Measurements from ENCODE around the gene NISCH.

NISCH gene

DNA sequence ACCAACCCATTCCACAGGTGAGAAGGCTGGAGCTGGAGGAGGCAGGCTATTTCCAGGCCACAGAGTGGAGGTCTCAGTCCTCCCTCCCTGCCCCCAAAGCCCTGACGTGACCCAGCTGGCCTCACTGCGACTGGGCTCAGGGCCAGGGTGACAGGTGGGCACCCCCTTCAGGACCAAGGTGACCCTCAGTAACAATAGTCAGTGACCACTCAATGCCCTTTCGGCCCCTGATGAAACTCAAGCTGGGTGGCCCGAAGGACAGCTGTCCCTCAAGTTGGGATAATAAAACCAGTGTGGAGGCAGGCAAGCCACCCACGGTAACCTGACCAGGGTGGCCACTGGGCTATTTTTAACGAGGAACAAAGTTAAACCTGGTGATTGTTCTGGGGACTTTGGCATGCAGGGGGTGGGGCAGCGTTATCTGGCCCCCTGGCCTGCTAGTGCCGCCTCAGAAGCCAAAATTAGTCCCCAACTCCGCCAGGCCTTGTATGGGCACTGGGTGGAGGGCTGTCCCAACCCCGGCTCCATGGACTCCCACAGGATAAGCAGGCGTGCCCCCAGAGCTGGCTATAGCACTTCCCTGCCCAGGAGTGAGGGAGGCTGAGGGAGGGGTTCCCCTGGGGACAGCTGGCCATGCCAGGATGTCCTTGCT is 2.7 kb upstream of the NISCH start:
- H3K9me3 ChIP-seq (ENCODE audit: insufficient read depth, low read depth, low read length) = no peaks in the 10 kb centered on the region
- H3K4me3 ChIP-seq (ENCODE audit: low read length) = no peak overlapping the region
- H3K36me3 ChIP-seq (ENCODE audit: insufficient read depth, low read length) = peaks cover 6% of the 10 kb centered on the region
- 75% methylated on average over 11 of the region's 11 CpGs for WGBS
- H3K4me1 ChIP-seq (ENCODE audit: insufficient read depth, low read length) = peaks cover 26% of the 10 kb centered on the region
- H3K27me3 ChIP-seq (ENCODE audit: insufficient read depth, low read length) = no peaks in the 10 kb centered on the region
- H3K27ac ChIP-seq (ENCODE audit: low read depth, low read length) = no peak overlapping the region; the same call in 1 of the 2 replicates
- H3K9ac ChIP-seq (ENCODE audit: low read depth, low read length) = no peak overlapping the region

DNA sequence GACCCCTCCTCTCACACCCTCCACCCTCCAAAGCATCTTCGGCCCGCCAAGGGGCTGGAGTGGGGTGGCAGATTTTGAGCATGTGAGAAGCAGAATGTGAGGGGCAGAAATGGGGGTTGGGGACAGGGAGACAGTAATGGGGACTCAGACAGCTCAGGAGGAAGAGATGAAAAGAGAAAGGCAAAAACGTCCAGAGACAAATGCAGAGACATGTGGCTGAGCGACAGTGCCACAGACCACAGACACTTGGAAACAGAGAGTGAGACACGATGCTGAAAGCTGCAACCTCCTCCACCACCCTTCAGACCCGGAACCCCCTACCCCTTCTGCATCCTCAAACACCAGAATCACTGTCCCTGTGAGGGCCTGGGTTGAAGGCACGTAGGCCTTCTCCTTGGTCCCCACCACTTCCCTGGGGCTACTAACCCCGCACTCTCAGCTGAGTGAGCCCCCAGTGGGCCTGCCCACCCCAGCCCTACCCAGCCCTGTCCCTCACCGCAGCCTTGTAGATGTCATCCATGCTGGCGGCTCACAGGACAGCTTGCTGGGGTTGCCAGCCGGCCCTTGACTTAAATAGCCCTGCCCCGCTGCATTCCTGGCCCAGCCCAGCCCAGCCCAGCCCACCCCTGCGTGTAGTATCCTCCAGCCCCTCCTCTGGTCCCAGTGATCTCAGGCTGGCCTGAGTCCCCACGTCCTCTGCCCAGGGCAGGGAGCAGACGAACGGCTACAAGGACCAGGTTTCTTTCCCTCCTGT is 1.7 kb upstream of the NISCH start, which contains the start of gene TNNC1:
Gene TNNC1, minus strand, starts transcription at position 546 of the 754 bp plus-strand sequence. Its CDS starts 26 bp downstream, at position 520.
- Histone ChIP-seq H3K9ac (ENCODE audit: low read depth, low read length) (no peak within 1 kb of the TSS), H3K9me3 (ENCODE audit: insufficient read depth, low read depth, low read length) (no peaks in the 10 kb centered on the region), H3K36me3 (ENCODE audit: insufficient read depth, low read length) (peaks cover 15% of the 10 kb centered on the region), H3K4me3 (ENCODE audit: low read length) (peak within 1 kb of the TSS; percentile 51; the same call in 1 of the 2 replicates), H3K27me3 (ENCODE audit: insufficient read depth, low read length) (no peaks in the 10 kb centered on the region), H3K4me1 (ENCODE audit: insufficient read depth, low read length) (peaks cover 26% of the 10 kb centered on the region), H3K27ac (ENCODE audit: low read depth, low read length) (no peak within 1 kb of the TSS; the same call in 1 of the 2 replicates)
- 58% methylated on average over 16 of the region's 16 CpGs for WGBS

DNA sequence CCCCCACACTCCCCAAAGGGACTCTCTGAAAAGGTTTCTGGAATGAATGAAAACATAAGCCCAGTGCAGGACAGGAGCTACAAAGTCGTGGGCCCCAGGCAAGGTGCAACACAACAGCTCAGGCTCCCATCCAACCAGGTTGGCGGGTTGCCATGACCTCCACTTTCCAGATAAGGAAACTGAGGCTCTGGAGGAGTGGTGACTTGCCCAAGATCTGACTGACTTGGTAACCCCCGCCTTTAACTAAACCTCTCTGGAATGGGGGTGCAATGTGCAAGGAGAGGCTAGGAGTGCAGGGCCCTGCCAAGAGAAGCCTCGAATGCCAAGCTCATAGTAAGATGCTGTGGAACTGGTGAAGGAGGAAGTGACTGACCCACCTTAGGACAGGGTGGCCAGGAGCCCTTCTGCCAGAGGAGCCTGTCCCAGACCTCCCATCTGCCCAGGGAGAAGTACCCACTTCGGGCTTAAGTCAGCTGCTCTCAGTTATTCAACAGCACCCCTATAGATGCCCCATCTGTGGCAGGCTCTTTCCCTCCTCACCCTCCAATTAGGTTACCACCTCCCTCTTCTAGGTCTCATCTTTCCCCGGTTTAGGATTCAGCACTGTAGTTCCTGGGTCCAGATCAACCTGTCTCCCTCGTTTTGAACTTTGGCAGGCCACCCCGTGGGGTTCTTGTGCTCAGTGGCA is 1.0 kb upstream of the NISCH start:
- H3K27ac ChIP-seq (ENCODE audit: low read depth, low read length) = no peak overlapping the region
- H3K4me3 ChIP-seq (ENCODE audit: low read length) = no peak overlapping the region
- 88% methylated on average over 8 of the region's 8 CpGs for WGBS
- no peaks in the 10 kb centered on the region for H3K27me3 ChIP-seq (ENCODE audit: insufficient read depth, low read length)
- H3K9me3 ChIP-seq (ENCODE audit: insufficient read depth, low read depth, low read length) = no peaks in the 10 kb centered on the region
- H3K9ac ChIP-seq (ENCODE audit: low read depth, low read length) = no peak overlapping the region
- H3K36me3 ChIP-seq (ENCODE audit: insufficient read depth, low read length) = peaks cover 23% of the 10 kb centered on the region
- H3K4me1 ChIP-seq (ENCODE audit: insufficient read depth, low read length) = peaks cover 26% of the 10 kb centered on the region

DNA sequence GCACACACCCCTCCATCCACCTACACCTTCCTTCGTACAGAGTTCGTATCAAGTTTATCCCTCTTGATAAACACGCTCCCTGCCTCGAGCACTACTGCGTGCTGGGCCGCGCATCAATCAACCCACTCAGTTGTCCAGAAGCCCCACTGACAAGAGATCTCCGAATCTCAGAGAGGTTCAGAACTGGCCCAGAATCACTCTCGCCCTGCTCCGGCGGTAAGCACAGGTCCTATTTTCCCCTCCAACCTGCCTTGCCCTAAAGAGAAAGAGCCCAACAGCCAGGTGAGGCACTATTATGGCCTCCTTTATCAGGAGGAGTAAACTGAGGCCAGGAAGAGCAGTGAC is 494 bp upstream of the NISCH start:
- H3K4me1 ChIP-seq (ENCODE audit: insufficient read depth, low read length) = peaks cover 26% of the 10 kb centered on the region
- peak overlapping the region; percentile 13; the same call in 1 of the 2 replicates for H3K27ac ChIP-seq (ENCODE audit: low read depth, low read length)
- WGBS = 85% methylated on average over 11 of the region's 11 CpGs
- H3K9ac ChIP-seq (ENCODE audit: low read depth, low read length) = 0 out of 2 replicates have a peak overlapping the region, but pooled peaks have one; percentile 8
- no peaks in the 10 kb centered on the region for H3K9me3 ChIP-seq (ENCODE audit: insufficient read depth, low read depth, low read length)
- peaks cover 25% of the 10 kb centered on the region for H3K36me3 ChIP-seq (ENCODE audit: insufficient read depth, low read length)
- no peaks in the 10 kb centered on the region for H3K27me3 ChIP-seq (ENCODE audit: insufficient read depth, low read length)
- H3K4me3 ChIP-seq (ENCODE audit: low read length) = peak overlapping the region; percentile 51

DNA sequence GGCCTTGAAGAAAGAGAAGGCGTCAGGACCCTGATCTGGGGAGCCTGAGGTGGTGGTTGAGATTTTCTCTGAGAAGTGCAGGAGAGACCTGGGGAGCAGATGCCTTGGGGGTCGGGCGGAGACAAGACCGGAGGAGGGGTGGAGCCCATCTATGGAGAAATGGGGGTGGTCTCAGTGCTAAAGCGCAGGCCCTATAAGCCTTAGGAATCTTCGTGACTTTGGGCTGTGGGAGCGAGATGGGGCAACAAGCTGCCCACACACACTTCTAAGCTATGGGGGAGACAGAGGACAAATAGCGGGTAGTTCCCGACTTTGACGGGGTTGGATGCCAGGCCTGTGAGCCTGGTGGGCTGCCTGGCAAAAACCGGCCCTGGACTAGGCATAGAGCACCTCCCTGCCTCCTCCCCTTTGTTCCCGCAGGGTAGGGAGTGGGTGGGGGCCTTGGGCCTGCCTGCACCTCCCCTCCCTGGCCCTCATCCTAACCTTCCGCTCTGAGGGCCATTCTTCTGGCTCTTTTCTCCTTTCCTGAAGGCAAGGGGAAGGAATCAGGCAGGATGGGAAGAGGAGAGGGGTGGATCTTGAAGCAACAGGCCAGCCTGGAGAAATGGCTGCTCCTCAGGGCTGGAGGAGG is 880 bp downstream of the NISCH start:
- Histone ChIP-seq H3K9me3 (ENCODE audit: insufficient read depth, low read depth, low read length) (no peaks in the 10 kb centered on the region), H3K36me3 (ENCODE audit: insufficient read depth, low read length) (peaks cover 39% of the 10 kb centered on the region), H3K27me3 (ENCODE audit: insufficient read depth, low read length) (no peaks in the 10 kb centered on the region), H3K9ac (ENCODE audit: low read depth, low read length) (peak overlapping the region; percentile 82), H3K27ac (ENCODE audit: low read depth, low read length) (no peak overlapping the region), H3K4me3 (ENCODE audit: low read length) (peak overlapping the region; percentile 88), H3K4me1 (ENCODE audit: insufficient read depth, low read length) (peaks cover 21% of the 10 kb centered on the region; the same call in 1 of the 2 replicates)
- 2% methylated on average over 12 of the region's 13 CpGs for whole genome bisulfite sequencing

DNA sequence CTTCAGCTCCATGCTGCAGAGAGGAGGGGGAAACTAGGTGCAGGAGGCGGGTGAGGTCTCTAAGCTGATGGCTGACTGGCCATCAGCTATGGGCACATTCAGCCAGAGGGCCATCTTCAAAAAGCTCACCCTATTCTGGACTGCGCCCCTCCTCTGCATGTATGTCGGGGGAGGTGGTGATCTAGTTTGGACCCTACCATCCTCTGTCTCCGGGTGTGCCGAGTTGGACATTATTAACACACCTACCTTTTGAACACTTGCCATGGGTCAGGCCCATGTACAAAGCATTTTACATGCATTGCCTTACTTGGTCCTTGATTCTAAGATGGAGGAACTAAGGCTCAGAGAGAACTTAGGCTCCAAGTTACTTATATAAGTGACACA is 1.4 kb downstream of the NISCH start:
- peak overlapping the region; percentile 82; the same call in 1 of the 2 replicates for H3K9ac ChIP-seq (ENCODE audit: low read depth, low read length)
- peak overlapping the region; percentile 88 for H3K4me3 ChIP-seq (ENCODE audit: low read length)
- peaks cover 21% of the 10 kb centered on the region; the same call in 1 of the 2 replicates for H3K4me1 ChIP-seq (ENCODE audit: insufficient read depth, low read length)
- peaks cover 42% of the 10 kb centered on the region for H3K36me3 ChIP-seq (ENCODE audit: insufficient read depth, low read length)
- WGBS = 90% methylated on average over 5 of the region's 5 CpGs
- H3K9me3 ChIP-seq (ENCODE audit: insufficient read depth, low read depth, low read length) = no peaks in the 10 kb centered on the region
- no peak overlapping the region for H3K27ac ChIP-seq (ENCODE audit: low read depth, low read length)
- no peaks in the 10 kb centered on the region for H3K27me3 ChIP-seq (ENCODE audit: insufficient read depth, low read length)

DNA sequence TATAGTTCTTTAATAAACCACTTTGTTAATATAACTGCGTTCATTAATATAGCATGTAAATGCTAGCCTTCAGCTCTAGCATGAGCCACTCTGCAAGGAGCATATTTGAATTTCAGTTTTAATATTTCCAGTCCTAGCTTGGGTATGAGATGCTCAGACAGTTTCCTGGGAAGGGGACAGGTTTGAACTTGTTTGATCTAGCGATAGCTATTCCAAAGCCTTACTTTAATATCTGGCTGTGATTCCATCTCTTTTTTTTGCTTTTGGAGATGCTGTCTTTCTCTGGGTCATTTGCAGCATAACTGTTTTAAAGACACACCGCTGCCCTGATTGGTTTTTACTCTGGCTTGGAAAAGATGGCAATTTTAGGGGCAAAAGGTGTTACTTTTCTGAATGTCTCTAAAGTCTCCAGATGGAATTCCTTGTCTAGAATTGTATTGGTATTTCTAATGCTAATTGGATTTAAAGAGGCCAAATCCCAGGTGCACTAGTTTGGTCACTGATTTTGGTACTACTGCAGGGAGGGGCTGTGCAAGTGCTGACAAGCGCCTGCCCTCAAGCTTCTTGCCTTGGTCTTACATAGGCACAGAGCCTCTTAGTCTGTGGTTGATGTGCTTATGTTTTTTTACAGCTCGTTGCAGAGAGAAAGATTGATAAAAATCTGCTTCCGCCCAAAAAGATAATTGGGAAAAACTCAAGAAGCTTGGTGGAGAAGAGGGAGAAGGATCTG is 2.8 kb downstream of the NISCH start:
- Histone ChIP-seq H3K4me1 (ENCODE audit: insufficient read depth, low read length) (peaks cover 16% of the 10 kb centered on the region; the same call in 1 of the 2 replicates), H3K27me3 (ENCODE audit: insufficient read depth, low read length) (no peaks in the 10 kb centered on the region), H3K36me3 (ENCODE audit: insufficient read depth, low read length) (peaks cover 54% of the 10 kb centered on the region), H3K4me3 (ENCODE audit: low read length) (no peak overlapping the region), H3K9ac (ENCODE audit: low read depth, low read length) (no peak overlapping the region), H3K27ac (ENCODE audit: low read depth, low read length) (no peak overlapping the region), H3K9me3 (ENCODE audit: insufficient read depth, low read depth, low read length) (no peaks in the 10 kb centered on the region)
- 80% methylated on average over 6 of the region's 6 CpGs for WGBS

DNA sequence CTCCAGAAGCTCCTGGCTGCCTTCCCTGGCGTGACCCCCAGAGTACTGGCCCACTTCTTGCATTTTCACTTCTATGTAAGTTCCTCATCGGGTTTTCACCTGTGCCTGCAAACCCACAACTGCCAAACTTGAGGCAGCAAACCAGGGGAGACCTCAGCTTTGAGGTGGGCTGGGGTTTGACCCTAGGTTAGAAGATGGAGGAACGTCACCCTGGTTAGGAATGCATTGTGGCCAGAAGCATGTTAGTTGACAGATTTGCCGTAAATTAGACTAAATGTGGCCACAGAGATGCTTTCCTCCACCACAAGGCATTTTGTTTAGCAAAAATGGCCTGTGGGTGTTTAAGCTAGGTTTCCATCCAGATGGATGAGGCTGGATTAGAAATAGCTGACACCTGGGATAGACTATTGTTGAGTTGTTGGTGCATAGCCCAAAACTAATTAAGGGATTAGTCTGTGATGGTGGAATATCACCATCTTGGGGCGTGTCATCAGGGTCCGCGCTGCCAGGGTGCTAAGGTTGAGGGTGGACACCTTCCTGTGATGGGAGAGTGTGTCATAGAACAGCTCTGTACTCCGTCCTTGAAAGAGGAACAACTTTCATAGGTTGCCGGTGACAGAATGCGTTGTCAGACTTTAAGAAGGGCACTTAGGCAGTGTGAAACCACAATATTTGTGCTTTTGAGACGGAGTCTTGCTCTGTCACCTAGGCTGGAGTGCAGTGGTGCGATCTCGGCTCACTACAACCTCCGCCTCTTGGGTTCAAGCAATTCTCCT is 3.6 kb downstream of the NISCH start:
- Histone ChIP-seq H3K27me3 (ENCODE audit: insufficient read depth, low read length) (no peaks in the 10 kb centered on the region), H3K27ac (ENCODE audit: low read depth, low read length) (no peak overlapping the region), H3K9me3 (ENCODE audit: insufficient read depth, low read depth, low read length) (no peaks in the 10 kb centered on the region), H3K36me3 (ENCODE audit: insufficient read depth, low read length) (peaks cover 62% of the 10 kb centered on the region), H3K4me1 (ENCODE audit: insufficient read depth, low read length) (peaks cover 12% of the 10 kb centered on the region; the same call in 1 of the 2 replicates), H3K4me3 (ENCODE audit: low read length) (no peak overlapping the region), H3K9ac (ENCODE audit: low read depth, low read length) (no peak overlapping the region)
- 97% methylated on average over 14 of the region's 14 CpGs for WGBS

DNA sequence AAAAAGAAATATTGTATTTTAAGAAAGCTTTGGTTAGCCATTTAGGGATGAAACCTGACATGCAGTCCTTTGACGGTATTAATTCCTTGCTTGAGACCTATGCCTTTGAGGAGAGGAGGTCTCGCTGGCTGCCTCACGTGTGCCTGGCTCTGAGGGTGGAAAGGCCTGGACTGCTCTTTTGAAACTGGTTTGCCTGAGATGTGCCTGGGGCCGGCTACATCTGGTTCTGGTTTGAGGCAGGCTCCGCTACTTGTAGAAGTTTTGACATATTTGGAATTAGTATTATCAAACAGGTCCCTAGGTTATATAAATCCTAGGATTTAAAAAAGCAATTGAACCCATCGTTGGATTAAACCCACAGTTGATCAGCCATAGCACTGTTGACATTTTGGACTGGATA is 6.5 kb downstream of the NISCH start:
- peaks cover 3% of the 10 kb centered on the region; the same call in 1 of the 2 replicates for H3K4me1 ChIP-seq (ENCODE audit: insufficient read depth, low read length)
- H3K27me3 ChIP-seq (ENCODE audit: insufficient read depth, low read length) = no peaks in the 10 kb centered on the region
- H3K9ac ChIP-seq (ENCODE audit: low read depth, low read length) = no peak overlapping the region
- H3K27ac ChIP-seq (ENCODE audit: low read depth, low read length) = no peak overlapping the region
- H3K36me3 ChIP-seq (ENCODE audit: insufficient read depth, low read length) = peaks cover 85% of the 10 kb centered on the region
- WGBS = 94% methylated on average over 6 of the region's 6 CpGs
- H3K4me3 ChIP-seq (ENCODE audit: low read length) = no peak overlapping the region
- H3K9me3 ChIP-seq (ENCODE audit: insufficient read depth, low read depth, low read length) = no peaks in the 10 kb centered on the region

DNA sequence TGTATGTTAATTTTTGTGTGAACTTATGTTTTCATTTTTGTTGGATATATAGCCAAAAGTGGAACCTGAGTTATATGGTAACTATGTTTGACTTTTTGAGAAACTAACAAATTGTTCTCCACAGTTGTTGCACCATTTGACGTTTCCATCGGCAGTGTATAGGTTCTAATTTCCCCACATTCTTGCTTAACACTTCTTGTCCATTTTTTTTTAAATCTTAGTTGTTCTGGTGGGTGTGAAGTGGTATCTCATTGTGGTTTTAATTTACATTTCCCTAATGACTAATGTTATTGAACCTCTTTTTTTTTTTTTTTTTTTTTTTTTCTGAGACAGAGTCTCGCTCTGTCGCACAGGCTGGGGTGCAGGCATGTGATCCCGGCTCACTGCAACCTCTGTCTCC is 8.0 kb downstream of the NISCH start:
- H3K27ac ChIP-seq (ENCODE audit: low read depth, low read length) = no peak overlapping the region
- no peaks in the 10 kb centered on the region for H3K27me3 ChIP-seq (ENCODE audit: insufficient read depth, low read length)
- no peak overlapping the region for H3K9ac ChIP-seq (ENCODE audit: low read depth, low read length)
- no peaks in the 10 kb centered on the region for H3K9me3 ChIP-seq (ENCODE audit: insufficient read depth, low read depth, low read length)
- H3K4me1 ChIP-seq (ENCODE audit: insufficient read depth, low read length) = no peaks in the 10 kb centered on the region
- H3K36me3 ChIP-seq (ENCODE audit: insufficient read depth, low read length) = peaks cover 84% of the 10 kb centered on the region
- no peak overlapping the region for H3K4me3 ChIP-seq (ENCODE audit: low read length)
- 93% methylated on average over 5 of the region's 5 CpGs for WGBS
